HCT116 (cell line): Measurements from ENCODE around the gene ZNF229. TPM values are rescaled to one million over a fixed set of nuclear protein-coding genes. Genes with fewer than 3 reads are reported as not detected.
A peak's percentile ranks its signal among the peaks of the same experiment; 100 is the strongest.

Experiments used
- ATAC-seq: fragments of 200-7000 bp; cut with Tn5 transposase; 2 replicates; pipeline ENCODE4 v1.9.1; 2020; ENCODE audit warnings: mild to moderate bottlenecking, moderate library complexity
- Bru-seq: library from RNA; stranded (reverse); fragments of 400-500 nt; gene quantifications from one replicate; lab custom pipeline; 2021; lab: Mats Ljungman, UMichigan
- BruChase-seq, 2 experiments: library from RNA; stranded (reverse); fragments of 400-500 nt; gene quantifications; one replicate each; lab custom pipeline; 2021; lab: Mats Ljungman, UMichigan
- BruUV-seq: library from RNA; stranded (reverse); fragments of 400-500 nt; replicated peaks from 2 replicates; lab custom pipeline; 2021; lab: Mats Ljungman, UMichigan
- CTCF ChIA-PET: fragments of 300-600 bp; sonication (Branson Sonifier 250); formaldehyde crosslinking; loops from one replicate; lab custom pipeline; 2021; ENCODE audit warnings: antibody characterized with exemption; lab: Charles Lee
- POLR2A ChIA-PET: fragments of 300-600, 350-600 bp; sonication (Branson Sonifier 250); formaldehyde crosslinking; loops from one replicate; lab custom pipeline; 2021; ENCODE audit warnings: antibody characterized with exemption; lab: Charles Lee
- RAD21 ChIA-PET, 2 experiments: fragments of 300-600 bp; sonication (Branson Sonifier 250); formaldehyde crosslinking; loops; one replicate each; lab custom pipeline; 2023; ENCODE audit warnings: low total read pairs in 2 of 2; ENCODE audit not compliant: uncharacterized antibody in 2 of 2, unreplicated experiment in 2 of 2, low non-redundant PET in 1 of 2; lab: Charles Lee
- DNase-seq: peaks from one replicate; pipeline ENCODE4 v3.0.0-alpha.2; 2010; ENCODE audit warnings: low read depth, low spot score
- H2AFZ ChIP-seq: fragments of 200-600 bp; shearing (Covaris generic), sonication (generic); 2 replicates; pipeline ENCODE4 v1.6.1; 2017; ENCODE audit warnings: low read depth, mixed run types, mixed read lengths, antibody characterized with exemption, low read length; ENCODE audit not compliant: poor library complexity, severe bottlenecking
- H3K27ac ChIP-seq: 2 replicates; pipeline ENCODE4 v1.5.1; 2012; ENCODE audit warnings: low read depth, low read length
- H3K27me3 ChIP-seq: fragments of 200-600 bp; sonication (generic); 2 replicates; pipeline ENCODE4 v1.6.1; 2016; ENCODE audit warnings: mixed run types, low read length, mixed read lengths; ENCODE audit not compliant: insufficient read depth
- H3K36me3 ChIP-seq, 2 experiments: fragments of 200-500 bp in 1 of 2; fragments of 200-600 bp in 1 of 2; sonication (Bioruptor generic) in 1 of 2; sonication (generic) in 1 of 2; 2 replicates each; pipeline versions ENCODE4 v1.5.1 to v1.6.1; 2014 to 2016; ENCODE audit warnings: low read length in 2 of 2, inconsistent platforms in 1 of 2, mixed read lengths in 1 of 2, mixed run types in 1 of 2; ENCODE audit not compliant: insufficient read depth in 2 of 2, control insufficient read depth in 1 of 2
- H3K4me1 ChIP-seq, 2 experiments: fragments of 200-600 bp in 1 of 2; sonication (generic) in 1 of 2; 2 replicates each; pipeline versions ENCODE4 v1.5.1 to v1.6.1; 2012 to 2017; ENCODE audit warnings: low read length in 2 of 2, inconsistent platforms in 1 of 2, mild to moderate bottlenecking in 1 of 2, mixed read lengths in 1 of 2, mixed run types in 1 of 2, moderate library complexity in 1 of 2; ENCODE audit not compliant: insufficient read depth in 2 of 2, control insufficient read depth in 1 of 2
- H3K4me2 ChIP-seq: fragments of 200-600 bp; sonication (generic); 2 replicates; pipeline ENCODE4 v1.6.1; 2017; ENCODE audit warnings: mixed run types, low read length, mixed read lengths
- H3K4me3 ChIP-seq, 2 experiments: fragments of 200-600 bp in 1 of 2; sonication (generic) in 1 of 2; replicated peaks in 1 of 2; 2 replicates each; pipeline ENCODE4 v1.5.1; 2011 to 2016; ENCODE audit warnings: low read length in 2 of 2, control low read depth in 1 of 2, low read depth in 1 of 2, mild to moderate bottlenecking in 1 of 2, mixed read lengths in 1 of 2, mixed run types in 1 of 2
- H3K79me2 ChIP-seq: fragments of 200-600 bp; sonication (generic); 2 replicates; pipeline ENCODE4 v1.6.1; 2017; ENCODE audit warnings: mild to moderate bottlenecking, mixed run types, low read length, moderate library complexity, mixed read lengths; ENCODE audit not compliant: insufficient read depth
- H3K9ac ChIP-seq: fragments of 200-600 bp; sonication (generic); 2 replicates; pipeline ENCODE4 v1.6.1; 2016; ENCODE audit warnings: low read length, mixed read lengths
- H3K9me2 ChIP-seq: fragments of 200-600 bp; sonication (generic), shearing (Covaris generic); 2 replicates; pipeline ENCODE4 v1.6.1; 2017; ENCODE audit warnings: mixed run types, mild to moderate bottlenecking, moderate library complexity; ENCODE audit not compliant: insufficient read depth
- H3K9me3 ChIP-seq, 2 experiments: fragments of 200-500 bp in 1 of 2; fragments of 200-600 bp in 1 of 2; sonication (Bioruptor generic) in 1 of 2; sonication (generic) in 1 of 2; 2 replicates each; pipeline ENCODE4 v1.6.1; 2014 to 2017; ENCODE audit warnings: low read length in 2 of 2, mixed read lengths in 2 of 2, inconsistent platforms in 1 of 2, low read depth in 1 of 2, mild to moderate bottlenecking in 1 of 2, mixed run types in 1 of 2, moderate library complexity in 1 of 2; ENCODE audit not compliant: control insufficient read depth in 1 of 2, insufficient read depth in 1 of 2
- H4K20me1 ChIP-seq: fragments of 200-600 bp; sonication (generic), shearing (Covaris generic); 2 replicates; pipeline ENCODE4 v1.6.1; 2017; ENCODE audit warnings: mixed run types, mild to moderate bottlenecking, moderate library complexity; ENCODE audit not compliant: insufficient read depth
- CBX3 ChIP-seq: IDR thresholded peaks from 2 replicates; pipeline ENCODE4 v1.6.1; 2012; ENCODE audit warnings: low read depth
- ELF1 ChIP-seq: IDR thresholded peaks from 2 replicates; pipeline ENCODE4 v1.6.1; 2012; ENCODE audit warnings: low read depth, borderline replicate concordance
- EZH2 ChIP-seq: fragments of 200-600 bp; sonication (generic); IDR thresholded peaks from 2 replicates; pipeline ENCODE4 v1.6.1; 2017; ENCODE audit warnings: antibody characterized with exemption, mixed run types
- EZH2phosphoT487 ChIP-seq: fragments of 200-600 bp; IDR thresholded peaks from 2 replicates; pipeline ENCODE4 v1.6.1; 2018; ENCODE audit warnings: antibody characterized with exemption, borderline replicate concordance
- FOSL1 ChIP-seq: IDR thresholded peaks from 2 replicates; pipeline ENCODE4 v1.6.1; 2012; ENCODE audit warnings: low read depth
- POLR2A ChIP-seq: IDR thresholded peaks from 2 replicates; pipeline ENCODE4 v1.7.0; 2011; ENCODE audit warnings: borderline replicate concordance; ENCODE audit not compliant: insufficient read depth, insufficient read length; ENCODE audit errors: extremely low read depth
- RAD21 ChIP-seq: IDR thresholded peaks from 2 replicates; pipeline ENCODE4 v1.6.1; 2012; ENCODE audit warnings: low read depth, mild to moderate bottlenecking
- REST ChIP-seq: IDR thresholded peaks from 2 replicates; pipeline ENCODE4 v1.6.1; 2012; ENCODE audit warnings: low read depth
- SP1 ChIP-seq: IDR thresholded peaks from 2 replicates; pipeline ENCODE4 v1.6.1; 2012; ENCODE audit warnings: low read depth
- TCF7L2 ChIP-seq: IDR thresholded peaks from 2 replicates; pipeline ENCODE4 v1.7.0; 2011; ENCODE audit warnings: borderline replicate concordance, inconsistent platforms; ENCODE audit not compliant: insufficient read depth, insufficient read length; ENCODE audit errors: extremely low read depth
- YY1 ChIP-seq: IDR thresholded peaks from 2 replicates; pipeline ENCODE4 v1.6.1; 2011; ENCODE audit warnings: low read length, low read depth, moderate library complexity, mild to moderate bottlenecking; ENCODE audit not compliant: insufficient replicate concordance; ENCODE audit errors: extremely low read depth
- ZFX ChIP-seq: fragments of 450-650 bp; IDR thresholded peaks from 2 replicates; pipeline ENCODE4 v1.6.1; 2017
- ZNF274 ChIP-seq: fragments of 200-500 bp; sonication (Bioruptor generic); IDR thresholded peaks from 2 replicates; pipeline ENCODE4 v1.6.1; 2014; ENCODE audit warnings: mild to moderate bottlenecking, low read depth, low read length, inconsistent platforms
- intact Hi-C: fragments of 100-400 bp; cut with micrococcal nuclease; formaldehyde crosslinking; loops from 2 replicates; pipeline ENCODE4 v1.10.0; 2022
- long read RNA-seq: library from polyadenylated mRNA; unstranded; transcript quantifications from one replicate; pipeline ENCODE4 v2.0.0, GENCODE V29; 2021; ENCODE audit not compliant: unreplicated experiment
- polyA plus RNA-seq: library from polyadenylated mRNA; unstranded; fragments of >200 nt; gene quantifications from 2 replicates; pipeline ENCODE4 v1.2.1, GENCODE V29; 2012; ENCODE audit warnings: missing spikeins
- total RNA-seq: library from RNA; stranded (reverse); gene quantifications from one replicate; pipeline ENCODE4 v1.2.1, GENCODE V29; 2021; ENCODE audit not compliant: unreplicated experiment
- TF ChIP-seq, protein P1 (sequence below): IDR thresholded peaks from 2 replicates; pipeline ENCODE4 v1.6.1; 2012
- TF ChIP-seq, protein P2 (sequence below), 3 experiments: fragments of 200-600 bp in 1 of 3; sonication (generic) in 1 of 3; IDR thresholded peaks in 2 of 3; conservative IDR thresholded peaks in 1 of 3; 2 replicates each; pipeline ENCODE4 v1.5.1; 2012 to 2017; ENCODE audit warnings: low read depth in 2 of 3, low read length in 2 of 3, antibody characterized with exemption in 1 of 3, borderline replicate concordance in 1 of 3, control low read depth in 1 of 3, mild to moderate bottlenecking in 1 of 3, mixed read lengths in 1 of 3, mixed run types in 1 of 3, moderate library complexity in 1 of 3; ENCODE audit not compliant: insufficient read depth in 1 of 3
- TF ChIP-seq, protein P3 (sequence below): IDR thresholded peaks from 2 replicates; pipeline ENCODE4 v1.6.1; 2012

The ZNF229 gene
- total RNA-seq: not detected
- polyA plus RNA-seq: not detected in 2 replicates
- not detected for Bru-seq, nascent RNA
- percentile 12 among the genes with signal in this experiment for BruChase-seq, experiment 1, labeled RNA remaining after a 6-hour chase
- BruChase-seq, experiment 2, labeled RNA remaining after a 2-hour chase: not detected
- long read RNA-seq: 0 reads

- no TSS peak for BruUV-seq
- ChIA-PET CTCF (no interaction called here), RAD21 (no interaction called here), POLR2A (no interaction called here)
- intact Hi-C loops: no loop called here
- no peaks in the 10 kb centered on the region for H3K4me1 ChIP-seq
- DNase-seq (no peak), ATAC-seq (no peak)
- H3K4me3 ChIP-seq: no peak within 1 kb of the TSS
- H3K9me3 ChIP-seq: peaks cover 0 to 31% of the 10 kb centered on the region in 2 experiments; a peak in 2 of 4 replicates
- no peaks in the 10 kb centered on the region for H3K9me2 ChIP-seq
- no peak within 1 kb of the TSS for H2AFZ ChIP-seq
- H3K79me2 ChIP-seq: no peaks in the 10 kb centered on the region
- no peak within 1 kb of the TSS for H3K27ac ChIP-seq
- no peak within 1 kb of the TSS for H3K9ac ChIP-seq
- H4K20me1 ChIP-seq: no peaks in the 10 kb centered on the region
- H3K4me2 ChIP-seq: no peak within 1 kb of the TSS
- no peaks in the 10 kb centered on the region for H3K36me3 ChIP-seq
- TF ChIP-seq FOSL1 (no peak), SP1 (no peak), CBX3 (no peak), YY1 (no peak), RAD21 (no peak), REST (no peak), EZH2 (no peak), EZH2phosphoT487 (no peak), ZNF274 (no peak), POLR2A (no peak), TCF7L2 (no peak), ELF1 (no peak), ZFX (no peak)
- TF ChIP-seq, protein P1, sequence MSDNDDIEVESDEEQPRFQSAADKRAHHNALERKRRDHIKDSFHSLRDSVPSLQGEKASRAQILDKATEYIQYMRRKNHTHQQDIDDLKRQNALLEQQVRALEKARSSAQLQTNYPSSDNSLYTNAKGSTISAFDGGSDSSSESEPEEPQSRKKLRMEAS: no peak
- TF ChIP-seq, protein P2, sequence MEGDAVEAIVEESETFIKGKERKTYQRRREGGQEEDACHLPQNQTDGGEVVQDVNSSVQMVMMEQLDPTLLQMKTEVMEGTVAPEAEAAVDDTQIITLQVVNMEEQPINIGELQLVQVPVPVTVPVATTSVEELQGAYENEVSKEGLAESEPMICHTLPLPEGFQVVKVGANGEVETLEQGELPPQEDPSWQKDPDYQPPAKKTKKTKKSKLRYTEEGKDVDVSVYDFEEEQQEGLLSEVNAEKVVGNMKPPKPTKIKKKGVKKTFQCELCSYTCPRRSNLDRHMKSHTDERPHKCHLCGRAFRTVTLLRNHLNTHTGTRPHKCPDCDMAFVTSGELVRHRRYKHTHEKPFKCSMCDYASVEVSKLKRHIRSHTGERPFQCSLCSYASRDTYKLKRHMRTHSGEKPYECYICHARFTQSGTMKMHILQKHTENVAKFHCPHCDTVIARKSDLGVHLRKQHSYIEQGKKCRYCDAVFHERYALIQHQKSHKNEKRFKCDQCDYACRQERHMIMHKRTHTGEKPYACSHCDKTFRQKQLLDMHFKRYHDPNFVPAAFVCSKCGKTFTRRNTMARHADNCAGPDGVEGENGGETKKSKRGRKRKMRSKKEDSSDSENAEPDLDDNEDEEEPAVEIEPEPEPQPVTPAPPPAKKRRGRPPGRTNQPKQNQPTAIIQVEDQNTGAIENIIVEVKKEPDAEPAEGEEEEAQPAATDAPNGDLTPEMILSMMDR (IDR thresholded peaks at IDR 0.05 in 2 of 3, conservative IDR thresholded peaks at IDR 0.05 in 1 of 3; ENCODE audit: borderline replicate concordance in 1 of 3, insufficient read depth in 1 of 3, low read depth in 2 of 3, low read length in 2 of 3): no peak
- TF ChIP-seq, protein P3, sequence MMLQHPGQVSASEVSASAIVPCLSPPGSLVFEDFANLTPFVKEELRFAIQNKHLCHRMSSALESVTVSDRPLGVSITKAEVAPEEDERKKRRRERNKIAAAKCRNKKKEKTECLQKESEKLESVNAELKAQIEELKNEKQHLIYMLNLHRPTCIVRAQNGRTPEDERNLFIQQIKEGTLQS: no peak
- TF ChIP-seq, all 23 proteins: peak for 0
- H3K27me3 ChIP-seq: no peaks in the 10 kb centered on the region
Observed at GRCh38 chr19:44447916-44448674, at the start of gene ZNF229. ZNF229 (minus strand) TSS chr19:44448472; CDS start chr19:44442847, 5,625 bp downstream.
